K562 treated with DMSO at 1 percent for 24 hours (cell line): ENCODE results near the gene SLC35B1. TPM values are rescaled to one million over a fixed set of nuclear protein-coding genes. Genes with fewer than 3 reads are reported as not detected.

Experiments used
- total RNA-seq: library from RNA; unstranded; fragments of 300-600 nt; gene quantifications from 2 replicates; pipeline ENCODE4 v1.2.3, GENCODE V29; 2022; ENCODE audit warnings: low read depth; ENCODE audit not compliant: insufficient read depth

Gene SLC35B1
- 52.2 and 58.7 TPM in 2 replicates for total RNA-seq

GRCh38 chr17:49707608-49708514 is at the start of gene SLC35B1:
Gene SLC35B1 (minus strand): TSS chr17:49707964. CDS start chr17:49707833, 131 bp downstream.

GRCh38 chr17:49677933-49678847 is 29.6 kb downstream of the SLC35B1 start, which contains the start of gene SPOP:
Gene SPOP (minus strand): TSS chr17:49678097. CDS start chr17:49622810, 55,287 bp downstream.

Other genes with a start within 250 kb of the SLC35B1 start
- gene NGFR, start 212.7 kb downstream of the SLC35B1 start, total RNA-seq = 0.23 and 0.35 TPM in 2 replicates
- 0.69 and 1.2 TPM in 2 replicates for gene NXPH3, start 132.1 kb downstream of the SLC35B1 start, total RNA-seq
- gene SPOP, start 29.9 kb downstream of the SLC35B1 start, total RNA-seq = 44.6 and 60.0 TPM in 2 replicates
- gene FAM117A, start 56.2 kb upstream of the SLC35B1 start, total RNA-seq = 103 and 107 TPM in 2 replicates
- gene KAT7, start 80.7 kb upstream of the SLC35B1 start, total RNA-seq = 19.7 and 20.5 TPM in 2 replicates
- gene TAC4, start 140.1 kb upstream of the SLC35B1 start, total RNA-seq = not detected in 2 replicates